NB4 (cell line): ENCODE measurements around the gene SLC25A26.

Experiments used
- DNase-seq: peaks from one replicate; pipeline ENCODE4 v3.0.0; 2010; ENCODE audit warnings: low read depth
- H3K4me3 ChIP-seq: one replicate; pipeline ENCODE4 v1.5.1; 2011; ENCODE audit warnings: mild to moderate bottlenecking, low read depth, low read length, moderate library complexity
- MYC ChIP-seq: IDR thresholded peaks from 2 replicates; pipeline ENCODE4 v1.6.1; 2011; ENCODE audit warnings: low read depth, low read length
- POLR2A ChIP-seq: IDR thresholded peaks from 2 replicates; pipeline ENCODE4 v1.6.1; 2011; ENCODE audit warnings: mild to moderate bottlenecking; ENCODE audit not compliant: insufficient read length; ENCODE audit errors: extremely low read depth
- TF ChIP-seq, protein P1 (sequence below): IDR thresholded peaks from 2 replicates; pipeline ENCODE4 v1.6.1; 2011; ENCODE audit warnings: low read depth, low read length
- TF ChIP-seq, protein P2 (sequence below): IDR thresholded peaks from one replicate; pipeline ENCODE4 v1.5.1; 2012; ENCODE audit warnings: low read depth, low read length

The SLC25A26 gene

DNA sequence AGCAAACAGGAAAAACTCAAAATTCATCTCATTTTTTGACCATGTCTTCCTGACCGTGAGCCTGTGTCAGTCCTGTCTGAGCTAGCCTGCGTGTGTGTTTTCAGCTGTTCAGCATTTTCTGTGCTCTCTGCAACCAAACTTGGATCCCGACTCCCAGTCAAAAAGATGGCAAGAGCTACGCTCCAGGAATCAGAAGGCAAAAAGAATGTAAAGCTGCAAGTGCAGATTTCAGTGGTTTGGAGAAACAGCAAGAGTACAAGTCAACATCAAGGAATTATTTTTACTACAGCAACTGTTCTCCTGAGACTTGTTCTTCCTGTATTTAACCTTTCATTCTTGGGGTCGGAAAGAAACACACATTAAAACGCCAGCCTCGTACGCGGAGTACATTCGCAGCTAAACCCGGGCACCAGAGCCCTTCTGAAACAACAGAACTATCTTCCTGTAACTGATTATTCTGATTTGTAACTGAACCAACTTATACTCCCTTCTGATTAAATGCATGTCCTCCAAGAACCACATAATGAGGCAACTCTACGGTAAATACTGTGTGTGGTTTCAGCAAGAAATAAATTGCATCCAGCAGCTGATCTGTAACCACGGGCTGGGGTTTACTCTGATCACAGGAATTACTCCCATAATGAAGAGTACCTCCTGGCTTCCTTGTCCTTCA lies 172.7 kb downstream of the SLC25A26 start:
- no peak overlapping the region for H3K4me3 ChIP-seq
- TF ChIP-seq, protein P1, sequence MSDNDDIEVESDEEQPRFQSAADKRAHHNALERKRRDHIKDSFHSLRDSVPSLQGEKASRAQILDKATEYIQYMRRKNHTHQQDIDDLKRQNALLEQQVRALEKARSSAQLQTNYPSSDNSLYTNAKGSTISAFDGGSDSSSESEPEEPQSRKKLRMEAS: no peak
- TF ChIP-seq POLR2A (no peak), MYC (no peak)
- TF ChIP-seq, protein P2, sequence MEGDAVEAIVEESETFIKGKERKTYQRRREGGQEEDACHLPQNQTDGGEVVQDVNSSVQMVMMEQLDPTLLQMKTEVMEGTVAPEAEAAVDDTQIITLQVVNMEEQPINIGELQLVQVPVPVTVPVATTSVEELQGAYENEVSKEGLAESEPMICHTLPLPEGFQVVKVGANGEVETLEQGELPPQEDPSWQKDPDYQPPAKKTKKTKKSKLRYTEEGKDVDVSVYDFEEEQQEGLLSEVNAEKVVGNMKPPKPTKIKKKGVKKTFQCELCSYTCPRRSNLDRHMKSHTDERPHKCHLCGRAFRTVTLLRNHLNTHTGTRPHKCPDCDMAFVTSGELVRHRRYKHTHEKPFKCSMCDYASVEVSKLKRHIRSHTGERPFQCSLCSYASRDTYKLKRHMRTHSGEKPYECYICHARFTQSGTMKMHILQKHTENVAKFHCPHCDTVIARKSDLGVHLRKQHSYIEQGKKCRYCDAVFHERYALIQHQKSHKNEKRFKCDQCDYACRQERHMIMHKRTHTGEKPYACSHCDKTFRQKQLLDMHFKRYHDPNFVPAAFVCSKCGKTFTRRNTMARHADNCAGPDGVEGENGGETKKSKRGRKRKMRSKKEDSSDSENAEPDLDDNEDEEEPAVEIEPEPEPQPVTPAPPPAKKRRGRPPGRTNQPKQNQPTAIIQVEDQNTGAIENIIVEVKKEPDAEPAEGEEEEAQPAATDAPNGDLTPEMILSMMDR: no peak
- peak; percentile 4 for DNase-seq

DNA sequence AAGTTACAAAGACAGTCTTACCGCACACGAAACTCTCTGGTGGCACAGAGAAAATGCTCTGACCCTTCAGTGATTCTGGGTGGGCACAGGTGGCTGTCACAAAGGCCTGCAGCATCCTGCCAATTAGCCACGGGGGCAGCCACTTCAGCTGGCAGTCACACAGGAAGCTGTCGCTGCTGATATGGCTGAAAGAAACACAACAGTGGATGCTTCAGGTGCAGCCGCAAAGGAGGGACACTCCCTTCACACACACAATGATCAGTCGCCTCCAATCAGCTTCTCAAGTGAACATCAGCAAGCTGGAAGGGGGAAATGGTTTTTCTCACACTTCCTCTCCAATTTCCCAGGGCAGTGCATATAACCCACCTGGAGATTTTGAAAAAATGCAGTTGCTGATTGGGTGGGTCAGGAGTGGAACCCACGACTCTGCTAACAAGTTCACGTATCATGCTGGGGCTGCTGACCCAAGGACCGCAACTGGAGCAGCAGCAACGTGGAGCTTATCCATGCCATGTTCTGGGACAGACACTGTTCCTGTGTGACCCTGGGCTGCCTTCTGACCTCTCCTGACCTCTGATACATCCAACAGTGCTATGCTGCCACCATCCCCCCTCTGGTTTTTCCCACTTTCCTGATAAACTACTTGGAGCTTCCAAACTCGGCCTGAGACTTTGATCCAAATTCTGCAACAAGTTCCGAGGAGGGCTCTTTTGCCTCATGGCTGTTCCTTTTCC lies 173.4 kb downstream of the SLC25A26 start:
- TF ChIP-seq, protein P2: no peak
- TF ChIP-seq MYC (no peak), POLR2A (no peak)
- TF ChIP-seq, protein P1: no peak
- no peak overlapping the region for H3K4me3 ChIP-seq
- DNase-seq: no peak

DNA sequence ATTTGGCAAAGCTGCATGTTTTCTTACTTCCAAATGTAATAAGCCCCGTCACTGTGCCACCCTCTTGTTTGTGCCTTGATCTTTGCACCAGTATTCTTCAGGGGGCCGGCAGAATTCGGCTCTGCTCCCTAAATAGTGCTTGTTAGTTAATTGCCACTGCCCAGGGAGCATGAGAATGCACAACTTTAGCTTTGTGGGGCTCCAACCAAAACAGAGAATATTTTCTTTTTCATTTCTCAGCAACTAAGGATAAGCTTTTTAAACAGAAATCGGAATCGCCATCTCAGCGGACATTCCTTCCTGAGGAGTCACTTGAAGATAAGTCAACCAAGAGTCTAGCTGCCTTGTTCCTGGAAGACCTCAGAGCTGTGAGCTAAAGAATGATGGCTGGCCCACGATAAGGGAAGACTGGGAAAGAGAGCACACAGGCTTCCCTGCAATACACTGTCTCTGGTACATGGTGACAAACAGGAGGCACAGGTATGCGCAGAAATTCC lies 174.0 kb downstream of the SLC25A26 start:
- no peak for DNase-seq
- TF ChIP-seq, protein P2: no peak
- no peak overlapping the region for H3K4me3 ChIP-seq

DNA sequence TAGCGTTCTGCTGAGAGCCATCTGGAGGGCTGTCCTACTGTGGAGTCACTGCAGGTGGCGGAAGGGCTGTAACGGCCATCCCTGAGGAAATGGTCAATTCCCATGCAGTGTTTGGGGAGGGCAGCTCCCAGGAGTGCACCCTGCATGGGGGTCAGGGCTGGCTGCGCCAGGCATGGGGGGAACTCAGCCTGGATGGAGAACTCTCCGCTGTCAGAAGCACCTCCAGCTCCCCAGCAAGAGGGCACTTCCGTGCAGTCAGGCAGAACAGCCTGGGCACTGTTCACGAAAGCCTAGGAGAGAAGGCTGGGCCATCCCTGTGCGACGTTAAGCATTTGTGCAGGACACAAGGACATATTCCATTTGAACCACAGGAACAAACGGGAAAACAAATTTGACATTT lies 174.8 kb downstream of the SLC25A26 start:
- TF ChIP-seq, protein P2: no peak
- TF ChIP-seq POLR2A (no peak), MYC (no peak)
- TF ChIP-seq, protein P1: no peak
- H3K4me3 ChIP-seq: no peak overlapping the region
- DNase-seq: no peak

DNA sequence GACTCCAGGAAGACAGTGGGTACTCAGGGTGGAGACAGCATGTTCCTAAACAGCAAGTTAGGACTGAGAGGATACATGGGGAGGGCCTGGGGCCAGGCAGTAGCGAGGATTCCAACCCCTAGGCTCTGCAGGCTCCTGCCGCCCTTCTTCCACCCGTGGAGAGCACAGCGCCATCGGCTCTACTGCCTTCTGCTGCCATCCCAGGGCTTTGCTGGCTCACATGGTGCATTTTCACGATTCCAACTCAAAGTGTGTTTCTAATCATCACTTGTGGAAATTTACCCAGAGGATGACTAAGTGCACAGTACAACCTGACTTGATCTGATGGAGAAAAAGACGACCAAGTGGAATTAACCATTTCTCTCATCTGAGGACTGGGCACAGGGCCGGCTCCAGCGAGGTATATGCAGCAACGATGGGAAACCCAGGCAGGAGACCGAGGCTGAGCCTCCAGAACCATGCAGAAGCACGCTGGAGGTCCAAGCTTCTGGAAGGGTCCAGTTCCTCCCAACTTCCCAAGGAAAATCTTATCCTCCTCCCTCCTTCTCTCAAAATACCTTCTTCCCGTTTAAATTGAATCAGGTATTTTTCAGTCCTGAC lies 175.5 kb downstream of the SLC25A26 start:
- no peak overlapping the region for H3K4me3 ChIP-seq
- TF ChIP-seq, protein P2: no peak
- TF ChIP-seq POLR2A (no peak), MYC (no peak)
- TF ChIP-seq, protein P1: no peak
- DNase-seq: no peak
